ENCODE measurements around the gene ZNHIT3.

DNA sequence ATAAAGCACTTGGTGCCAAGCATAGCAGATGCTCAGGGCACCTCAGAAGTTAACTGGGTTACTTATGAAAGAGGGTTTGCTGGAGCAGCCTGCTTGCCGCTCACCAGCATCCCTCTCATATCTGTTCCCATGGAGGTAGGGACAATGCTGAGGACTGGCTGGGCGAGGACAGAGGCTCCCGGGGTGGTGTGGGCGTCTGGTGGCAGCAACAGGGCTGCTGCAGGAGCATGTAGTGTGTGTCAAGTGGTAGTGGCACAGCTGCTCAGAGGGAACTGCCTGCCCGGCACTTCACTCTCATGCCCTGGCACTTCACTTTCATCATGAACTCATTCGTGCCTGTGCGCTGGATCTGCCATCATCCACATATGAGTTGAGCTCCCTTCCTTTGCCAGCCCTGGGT is 26.9 kb upstream of the ZNHIT3 start:
- TF ChIP-seq, protein P1, sequence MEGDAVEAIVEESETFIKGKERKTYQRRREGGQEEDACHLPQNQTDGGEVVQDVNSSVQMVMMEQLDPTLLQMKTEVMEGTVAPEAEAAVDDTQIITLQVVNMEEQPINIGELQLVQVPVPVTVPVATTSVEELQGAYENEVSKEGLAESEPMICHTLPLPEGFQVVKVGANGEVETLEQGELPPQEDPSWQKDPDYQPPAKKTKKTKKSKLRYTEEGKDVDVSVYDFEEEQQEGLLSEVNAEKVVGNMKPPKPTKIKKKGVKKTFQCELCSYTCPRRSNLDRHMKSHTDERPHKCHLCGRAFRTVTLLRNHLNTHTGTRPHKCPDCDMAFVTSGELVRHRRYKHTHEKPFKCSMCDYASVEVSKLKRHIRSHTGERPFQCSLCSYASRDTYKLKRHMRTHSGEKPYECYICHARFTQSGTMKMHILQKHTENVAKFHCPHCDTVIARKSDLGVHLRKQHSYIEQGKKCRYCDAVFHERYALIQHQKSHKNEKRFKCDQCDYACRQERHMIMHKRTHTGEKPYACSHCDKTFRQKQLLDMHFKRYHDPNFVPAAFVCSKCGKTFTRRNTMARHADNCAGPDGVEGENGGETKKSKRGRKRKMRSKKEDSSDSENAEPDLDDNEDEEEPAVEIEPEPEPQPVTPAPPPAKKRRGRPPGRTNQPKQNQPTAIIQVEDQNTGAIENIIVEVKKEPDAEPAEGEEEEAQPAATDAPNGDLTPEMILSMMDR (IDR thresholded peaks at IDR 0.05): no peak
- TF ChIP-seq EP300 (IDR thresholded peaks at IDR 0.05): no peak
- no peak for TF ChIP-seq POLR2A (IDR thresholded peaks at IDR 0.05)
